HepG2 (cell line): ENCODE measurements around the gene PNPLA2. TPM values are rescaled to one million over a fixed set of nuclear protein-coding genes. Genes with fewer than 3 reads are reported as not detected.

ENCODE experiments used
- ATF3 ChIP-seq: sonication (generic); formaldehyde crosslinking; IDR thresholded peaks from 2 replicates; pipeline ENCODE4 v1.4.0; 2020; ENCODE audit warnings: missing genetic modification reagents
- BHLHE40 ChIP-seq: IDR thresholded peaks from 2 replicates; pipeline ENCODE4 v1.6.1; 2011; ENCODE audit warnings: low read length, improper control_type of control experiment
- FOXJ3 ChIP-seq: sonication (generic); formaldehyde crosslinking; IDR thresholded peaks from 2 replicates; pipeline ENCODE4 v1.4.0; 2020; ENCODE audit warnings: missing genetic modification reagents, mild to moderate bottlenecking, borderline replicate concordance
- GMEB2 ChIP-seq: IDR thresholded peaks from 2 replicates; pipeline ENCODE4 v1.6.1; 2016; ENCODE audit warnings: missing biosample characterization, missing genetic modification reagents, low read depth
- HDAC6 ChIP-seq: fragments of 200-600 bp; sonication (generic); IDR thresholded peaks from 2 replicates; pipeline ENCODE4 v1.7.0; 2017; ENCODE audit warnings: mild to moderate bottlenecking, antibody characterized with exemption, low read length, low read depth
- KDM2A ChIP-seq: sonication (generic); formaldehyde crosslinking; IDR thresholded peaks from 2 replicates; pipeline ENCODE4 v1.4.0; 2020; ENCODE audit warnings: low read depth, missing genetic modification reagents, borderline replicate concordance
- NFAT5 ChIP-seq: sonication (generic); formaldehyde crosslinking; IDR thresholded peaks from 2 replicates; pipeline ENCODE4 v1.4.0; 2020; ENCODE audit warnings: missing genetic modification reagents
- NFKBIZ ChIP-seq: IDR thresholded peaks from 2 replicates; pipeline ENCODE4 v1.6.1; 2018; ENCODE audit warnings: missing genetic modification reagents, missing compliant biosample characterization
- SKIL ChIP-seq: sonication (generic); formaldehyde crosslinking; IDR thresholded peaks from 2 replicates; pipeline ENCODE4 v1.8.0; 2022; ENCODE audit warnings: missing genetic modification reagents, mild to moderate bottlenecking, moderate library complexity, borderline replicate concordance
- SOX13 ChIP-seq, 3 experiments: fragments of 450-650 bp in 1 of 3; sonication (generic) in 1 of 3; formaldehyde crosslinking in 1 of 3; IDR thresholded peaks in 2 of 3; conservative IDR thresholded peaks in 1 of 3; 2 replicates each; pipeline versions ENCODE4 v1.5.0 to v1.6.1; 2016 to 2020; ENCODE audit warnings: antibody characterized with exemption in 1 of 3, mild to moderate bottlenecking in 1 of 3, missing compliant biosample characterization in 1 of 3, missing genetic modification reagents in 1 of 3, moderate library complexity in 1 of 3
- TSC22D2 ChIP-seq: sonication (generic); formaldehyde crosslinking; IDR thresholded peaks from 2 replicates; pipeline ENCODE4 v1.5.1; 2020; ENCODE audit warnings: missing genetic modification reagents, mild to moderate bottlenecking, borderline replicate concordance
- ZNF205 ChIP-seq: IDR thresholded peaks from 2 replicates; pipeline ENCODE4 v1.6.1; 2018; ENCODE audit warnings: missing biosample characterization, missing genetic modification reagents
- ZNF33A ChIP-seq: sonication (generic); formaldehyde crosslinking; IDR thresholded peaks from 2 replicates; pipeline ENCODE4 v1.5.1; 2020; ENCODE audit warnings: missing genetic modification reagents, mild to moderate bottlenecking, moderate library complexity, borderline replicate concordance
- ZNF580 ChIP-seq: IDR thresholded peaks from 2 replicates; pipeline ENCODE4 v1.6.1; 2016; ENCODE audit warnings: low read depth, borderline replicate concordance
- ZNF691 ChIP-seq: sonication (generic); formaldehyde crosslinking; IDR thresholded peaks from 2 replicates; pipeline ENCODE4 v1.4.0; 2020; ENCODE audit warnings: missing genetic modification reagents, low read depth, mild to moderate bottlenecking, borderline replicate concordance
- ZNF724P ChIP-seq: sonication (generic); formaldehyde crosslinking; IDR thresholded peaks from 2 replicates; pipeline ENCODE4 v1.8.0; 2022; ENCODE audit warnings: missing genetic modification reagents, borderline replicate concordance
- ZNF766 ChIP-seq: sonication (generic); formaldehyde crosslinking; IDR thresholded peaks from 2 replicates; pipeline ENCODE4 v1.5.0; 2020; ENCODE audit warnings: missing genetic modification reagents, borderline replicate concordance
- polyA plus RNA-seq, 8 experiments: library from polyadenylated mRNA; depleted of rRNA in 3 of 8; stranded (reverse) in 7 of 8; unstranded in 1 of 8; fragments of >200 nt; fragmentation: Illumina TruSeq in 4 of 8; extraction: Trizol in 4 of 8; gene quantifications; 2 replicates each; pipeline versions ENCODE4 v1.2.1 to v1.2.3, GENCODE V29; 2011 to 2016; ENCODE audit warnings: low read depth in 4 of 8, missing spikeins in 1 of 8, mixed read lengths in 1 of 8; ENCODE audit not compliant: insufficient read depth in 1 of 8
- total RNA-seq, 5 experiments: library from RNA; depleted of rRNA; stranded (reverse); fragments of >200 nt; fragmentation: Illumina TruSeq; extraction: Trizol; gene quantifications; 2 replicates each; pipeline ENCODE4 v1.2.3, GENCODE V29; 2016; ENCODE audit warnings: low read depth in 1 of 5

Gene PNPLA2
- total and polyA plus RNA-seq, 2 of the 13 experiments (the other 11 are each of a cell fraction or from before 2014, with no cell fraction given), result 10.5 to 43.2 TPM

- TF ChIP-seq TSC22D2 (CRISPR knock-in tag) (no peak), SOX13 (IDR thresholded peaks at IDR 0.05) (no peak), SOX13 (CRISPR knock-in tag; conservative IDR thresholded peaks at IDR 0.05 in 1 of 2, IDR thresholded peaks at IDR 0.05 in 1 of 2) (peak in 1 of 2 experiments; percentile 77; a peak in 1 of 4 replicates), ZNF205 (CRISPR knock-in tag) (peak; percentile 26; the same call in 1 of the 2 replicates), NFKBIZ (CRISPR knock-in tag) (0 out of 2 replicates have a peak, but pooled peaks have one; percentile 21), ZNF580 (CRISPR knock-in tag) (peak; percentile 63; the same call in 1 of the 2 replicates), ZNF691 (no peak; the same call in 1 of the 2 replicates), GMEB2 (CRISPR knock-in tag) (no peak), NFAT5 (peak; percentile 44; the same call in 1 of the 2 replicates), HDAC6 (no peak), ZNF724P (CRISPR knock-in tag) (0 out of 2 replicates have a peak, but pooled peaks have one; percentile 18), ZNF766 (CRISPR knock-in tag) (no peak), SKIL (no peak), ZNF33A (CRISPR knock-in tag) (no peak; the same call in 1 of the 2 replicates), KDM2A (CRISPR knock-in tag) (peak; percentile 89), BHLHE40 (peak; percentile 92), FOXJ3 (CRISPR knock-in tag) (no peak), ATF3 (no peak)
These were observed 23.8 kb downstream of the PNPLA2 start, which contains the start of the genes POLR2L and TSPAN4 (continued) for GRCh38 chr11:842370-843002.
